Measurements from ENCODE around the gene DNAJB6. TPM values are rescaled to one million over a fixed set of nuclear protein-coding genes. Genes with fewer than 3 reads are reported as not detected.

DNAJB6 gene
- 56.8 and 88.2 TPM in 2 replicates for total RNA-seq

DNA sequence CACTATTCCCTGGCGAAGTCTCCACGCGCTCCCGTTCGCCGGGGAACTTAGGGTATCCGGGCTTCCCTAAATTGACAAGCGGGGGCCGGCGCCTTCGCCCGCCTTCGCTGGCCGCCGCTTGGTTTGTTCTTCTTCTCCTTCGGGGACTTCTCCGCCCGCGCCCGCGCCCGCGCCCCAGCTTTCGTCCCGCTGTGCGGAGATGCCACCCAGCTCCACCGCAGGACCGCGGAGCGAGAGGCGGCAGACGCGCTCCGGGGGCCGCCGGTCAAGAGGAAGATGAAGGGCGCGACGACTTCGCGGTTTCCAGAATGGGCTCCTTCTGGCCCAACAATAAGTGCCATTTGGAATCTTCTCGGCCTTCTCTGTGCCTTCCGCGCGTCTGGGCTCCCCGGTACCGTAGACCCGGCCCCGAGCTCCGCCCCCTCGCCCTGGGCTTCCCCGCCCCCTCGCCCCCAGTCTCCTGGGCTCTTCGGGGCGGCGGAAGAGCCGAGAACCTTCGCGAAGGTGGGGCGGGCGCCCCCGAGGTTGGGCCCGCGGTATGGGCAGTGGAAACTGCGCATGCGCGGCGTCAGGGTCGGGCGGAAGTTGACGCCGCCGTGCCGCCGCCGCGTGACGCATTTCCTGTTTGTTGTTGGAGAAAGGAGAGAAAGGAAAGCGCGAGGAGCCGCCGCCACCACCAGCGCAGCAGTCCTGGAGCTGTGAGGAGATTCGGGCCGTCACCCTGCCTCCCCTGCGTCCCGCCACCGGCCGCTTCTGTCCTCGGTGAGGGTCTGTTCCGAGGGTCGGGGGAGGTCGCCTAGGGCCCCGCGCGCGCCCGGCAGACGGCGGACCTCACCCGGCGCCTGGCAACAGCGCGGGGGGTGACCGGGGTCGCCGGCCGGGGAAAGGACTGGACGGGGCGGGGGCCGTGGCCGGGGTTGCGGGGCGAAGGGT is at the start of gene DNAJB6:
Gene DNAJB6 (plus strand): TSS at position 622 of the 933 bp plus-strand sequence. CDS start 21,569 bp downstream, outside the sequence.

Other genes starting within 250 kb of the DNAJB6 start
- 49.1 and 61.4 TPM in 2 replicates for gene UBE3C, start 198.1 kb upstream of the DNAJB6 start, total RNA-seq

All from pericardium fibroblast (primary cell).